Measurements from ENCODE around the gene TMEM217. TPM values are rescaled to one million over a fixed set of nuclear protein-coding genes. Genes with fewer than 3 reads are reported as not detected.
"Not testable (repeated sequence)": the region's sequence is repeated elsewhere in the genome, so short reads cannot be mapped to it uniquely, and the experiment has no call there.

The TMEM217 gene
- total RNA-seq, 1 donor from 2014 or later, result 1.8 TPM

- no peak overlapping the region for H3K4me3 ChIP-seq
- intact Hi-C loops (cut with DNase I), result no loop called here
- H3K27me3 ChIP-seq, result no peaks in the 10 kb centered on the region
- H3K9me3 ChIP-seq, result no peaks in the 10 kb centered on the region
- H3K36me3 ChIP-seq, result no peaks in the 10 kb centered on the region
- TF ChIP-seq CTCF (IDR thresholded peaks at IDR 0.05), result no peak
- ATAC-seq (no peak), DNase-seq (no peak)
- H3K4me1 ChIP-seq, result peaks cover 13% of the 10 kb centered on the region
- H3K27ac ChIP-seq, result no peak overlapping the region
These were observed 67.8 kb downstream of the TMEM217 start for GRCh38 chr6:37190159-37190535.

GRCh38 chr6:37188962-37189510 lies 68.9 kb downstream of the TMEM217 start:
- peaks cover 15% of the 10 kb centered on the region for H3K4me1 ChIP-seq
- H3K9me3 ChIP-seq, result no peaks in the 10 kb centered on the region
- intact Hi-C loops (cut with DNase I), result no loop called here
- H3K36me3 ChIP-seq, result no peaks in the 10 kb centered on the region
- H3K27ac ChIP-seq, result no peak overlapping the region
- TF ChIP-seq CTCF (IDR thresholded peaks at IDR 0.05), result no peak
- ATAC-seq (no peak), DNase-seq (no peak)
- H3K27me3 ChIP-seq, result no peaks in the 10 kb centered on the region
- no peak overlapping the region for H3K4me3 ChIP-seq

DNA sequence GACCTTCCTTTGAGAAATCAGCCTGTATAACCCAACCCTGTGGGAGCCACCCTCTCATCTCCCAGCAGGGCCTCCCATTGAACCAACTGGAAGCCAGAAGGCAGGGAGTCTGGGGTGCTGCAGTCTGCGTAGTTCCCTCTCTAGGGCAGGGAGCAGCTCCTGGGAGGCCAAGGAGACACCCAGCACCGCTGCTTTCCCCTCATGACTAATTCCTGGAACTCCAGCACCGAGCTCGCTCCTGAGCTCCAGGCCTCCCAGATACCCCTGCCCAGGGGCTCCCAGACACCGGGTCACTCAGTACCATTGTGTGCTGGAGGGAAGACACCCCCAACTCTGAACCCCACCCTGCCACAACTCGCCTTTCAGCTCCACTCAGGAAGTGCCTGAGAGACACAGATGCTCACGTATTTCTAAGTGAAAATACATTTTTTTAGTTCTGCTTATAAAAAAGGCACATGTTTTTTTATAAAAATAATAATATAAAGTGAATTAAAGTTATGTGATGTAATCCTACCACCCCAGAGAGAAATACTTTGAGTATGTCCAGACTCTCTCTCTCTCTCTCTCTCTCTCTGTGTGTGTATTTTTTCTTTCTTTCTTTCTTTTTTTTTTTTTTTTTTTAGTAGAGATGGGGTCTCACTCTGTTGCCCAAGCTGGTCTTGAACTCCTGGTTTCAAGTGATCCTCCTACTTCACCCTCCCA lies 70.5 kb downstream of the TMEM217 start:
- DNase-seq (no peak), ATAC-seq (peak; percentile 77)
- Histone ChIP-seq H3K36me3 (no peaks in the 10 kb centered on the region), H3K9me3 (no peaks in the 10 kb centered on the region), H3K4me3 (no peak overlapping the region), H3K27me3 (no peaks in the 10 kb centered on the region), H3K4me1 (peaks cover 27% of the 10 kb centered on the region), H3K27ac (peak overlapping the region; percentile 68)
- intact Hi-C loops (cut with DNase I), result no loop called here
- no peak for TF ChIP-seq CTCF (IDR thresholded peaks at IDR 0.05)

GRCh38 chr6:37185949-37186720 lies 71.8 kb downstream of the TMEM217 start:
- H3K9me3 ChIP-seq; H3K27me3 ChIP-seq; H3K4me3 ChIP-seq; H3K36me3 ChIP-seq; DNase-seq; intact Hi-C loops (cut with DNase I): not testable (repeated sequence)
- peak overlapping the region; percentile 30 for H3K27ac ChIP-seq
- peaks cover 30% of the 10 kb centered on the region for H3K4me1 ChIP-seq
- ATAC-seq, result peak; percentile 43

DNA sequence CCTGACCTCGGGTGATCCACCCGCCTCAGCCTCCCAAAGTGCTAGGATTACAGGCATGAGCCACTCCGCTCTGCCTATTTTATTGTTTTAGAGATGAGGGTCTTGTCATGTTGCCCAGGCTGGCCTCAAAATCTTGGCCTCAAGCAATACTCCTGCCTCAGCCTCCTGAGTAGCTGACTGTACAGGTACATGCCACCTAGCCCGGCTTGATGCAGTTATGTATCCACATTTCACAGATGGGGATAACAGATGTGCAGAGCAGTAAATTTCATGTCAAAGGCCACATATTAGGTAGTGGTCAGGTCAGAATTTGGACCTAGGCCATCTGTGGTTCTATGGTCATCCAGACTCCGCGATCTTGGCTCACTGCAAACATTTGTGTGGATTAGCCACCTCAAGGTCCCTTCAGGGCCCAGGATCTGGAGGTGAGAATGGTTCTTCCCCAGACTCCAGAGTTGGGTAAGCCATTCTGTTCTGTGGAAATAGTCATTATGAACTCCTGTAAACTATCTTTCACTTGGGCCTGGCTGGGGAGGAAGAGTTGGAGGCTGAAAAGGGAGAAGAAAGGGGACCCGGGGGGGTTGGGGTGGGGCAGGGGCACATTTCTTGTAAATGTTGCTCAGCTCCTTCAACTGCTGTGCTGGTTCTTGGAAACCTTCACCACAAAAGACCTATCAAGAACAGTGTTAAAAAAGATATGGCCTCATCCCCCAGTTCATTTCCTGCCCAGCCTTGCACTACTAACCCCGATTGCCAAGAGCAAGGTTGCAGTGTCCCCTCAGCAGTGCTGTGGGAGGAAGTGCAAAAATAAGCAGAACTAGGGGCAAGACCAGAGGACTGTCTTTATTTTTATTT lies 75.0 kb downstream of the TMEM217 start:
- ATAC-seq (peak; percentile 93), DNase-seq (no peak)
- intact Hi-C loops (cut with DNase I), result no loop called here
- no peaks in the 10 kb centered on the region for H3K36me3 ChIP-seq
- H3K9me3 ChIP-seq, result no peaks in the 10 kb centered on the region
- TF ChIP-seq CTCF (IDR thresholded peaks at IDR 0.05), result no peak
- no peaks in the 10 kb centered on the region for H3K27me3 ChIP-seq
- peak overlapping the region; percentile 66 for H3K27ac ChIP-seq
- no peak overlapping the region for H3K4me3 ChIP-seq
- H3K4me1 ChIP-seq, result peaks cover 23% of the 10 kb centered on the region

DNA sequence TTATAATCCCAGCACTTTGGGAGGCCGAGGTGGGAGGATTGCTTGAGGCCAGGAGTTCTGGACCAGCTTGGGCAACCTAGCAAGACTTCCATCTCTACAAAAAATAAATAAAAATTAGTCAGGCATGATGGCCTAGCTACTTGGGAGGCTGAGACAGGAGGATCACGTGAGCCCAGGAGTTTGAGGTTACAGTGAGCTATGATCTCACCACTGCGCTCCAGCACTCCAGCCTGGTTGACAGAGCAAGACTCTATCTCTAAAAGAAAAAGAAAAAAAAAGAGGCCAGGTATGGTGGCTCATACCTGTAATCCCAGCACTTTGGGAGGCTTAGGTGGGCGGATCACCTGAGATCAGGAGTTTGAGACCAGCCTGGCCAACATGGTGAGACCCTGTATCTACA lies 77.3 kb downstream of the TMEM217 start:
- H3K4me1 ChIP-seq, result peaks cover 17% of the 10 kb centered on the region
- H3K4me3 ChIP-seq; H3K27ac ChIP-seq; H3K9me3 ChIP-seq; H3K36me3 ChIP-seq; DNase-seq; H3K27me3 ChIP-seq; intact Hi-C loops (cut with DNase I); ATAC-seq: not testable (repeated sequence)
